OCI-LY3 (cell line): Measurements from ENCODE around the gene ARHGAP26.

ENCODE experiments used
- EZH2phosphoT487 ChIP-seq: fragments of 200-600 bp; shearing (Covaris generic); IDR thresholded peaks from 2 replicates; pipeline ENCODE4 v1.6.1; 2018; ENCODE audit warnings: antibody characterized with exemption, mixed run types, low read depth
- TF ChIP-seq, protein P1 (sequence below): fragments of 200-600, 300-600 bp; sonication (generic); IDR thresholded peaks from 2 replicates; pipeline ENCODE4 v1.5.1; 2014; ENCODE audit warnings: antibody characterized with exemption, low read length, low read depth

DNA sequence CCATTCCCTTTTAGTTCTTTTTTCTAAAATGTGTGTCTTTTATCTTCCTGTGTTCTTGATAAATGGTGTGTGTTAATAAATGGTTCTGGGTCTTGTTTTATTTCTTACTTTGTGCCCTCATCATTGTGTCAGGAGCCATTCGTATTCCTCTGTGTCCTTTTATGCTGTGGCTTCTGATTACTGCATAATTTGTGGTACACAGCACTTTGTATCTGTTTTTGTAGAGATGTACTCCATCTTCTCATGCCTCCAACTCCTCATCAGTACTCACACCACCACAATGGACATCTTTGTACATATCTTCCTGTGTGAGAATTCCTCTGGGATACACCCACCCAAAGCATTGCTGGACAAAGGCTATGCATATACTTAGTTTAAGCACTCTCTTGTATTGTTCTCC, 247.4 kb downstream of the ARHGAP26 start:
- TF ChIP-seq, protein P1, sequence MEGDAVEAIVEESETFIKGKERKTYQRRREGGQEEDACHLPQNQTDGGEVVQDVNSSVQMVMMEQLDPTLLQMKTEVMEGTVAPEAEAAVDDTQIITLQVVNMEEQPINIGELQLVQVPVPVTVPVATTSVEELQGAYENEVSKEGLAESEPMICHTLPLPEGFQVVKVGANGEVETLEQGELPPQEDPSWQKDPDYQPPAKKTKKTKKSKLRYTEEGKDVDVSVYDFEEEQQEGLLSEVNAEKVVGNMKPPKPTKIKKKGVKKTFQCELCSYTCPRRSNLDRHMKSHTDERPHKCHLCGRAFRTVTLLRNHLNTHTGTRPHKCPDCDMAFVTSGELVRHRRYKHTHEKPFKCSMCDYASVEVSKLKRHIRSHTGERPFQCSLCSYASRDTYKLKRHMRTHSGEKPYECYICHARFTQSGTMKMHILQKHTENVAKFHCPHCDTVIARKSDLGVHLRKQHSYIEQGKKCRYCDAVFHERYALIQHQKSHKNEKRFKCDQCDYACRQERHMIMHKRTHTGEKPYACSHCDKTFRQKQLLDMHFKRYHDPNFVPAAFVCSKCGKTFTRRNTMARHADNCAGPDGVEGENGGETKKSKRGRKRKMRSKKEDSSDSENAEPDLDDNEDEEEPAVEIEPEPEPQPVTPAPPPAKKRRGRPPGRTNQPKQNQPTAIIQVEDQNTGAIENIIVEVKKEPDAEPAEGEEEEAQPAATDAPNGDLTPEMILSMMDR, result no peak
- no peak for TF ChIP-seq EZH2phosphoT487
